GM18870 (cell line): ENCODE results near the gene TMED7.

Experiments
- ATAC-seq: cut with Tn5 transposase; IDR thresholded peaks from one replicate; pipeline ENCODE4 v1.9.1; 2021; ENCODE audit warnings: moderate library complexity; ENCODE audit not compliant: unreplicated experiment

Gene TMED7

GRCh38 chr5:115629903-115630302, 4.1 kb upstream of the TMED7 start:
- no peak for ATAC-seq

DNA sequence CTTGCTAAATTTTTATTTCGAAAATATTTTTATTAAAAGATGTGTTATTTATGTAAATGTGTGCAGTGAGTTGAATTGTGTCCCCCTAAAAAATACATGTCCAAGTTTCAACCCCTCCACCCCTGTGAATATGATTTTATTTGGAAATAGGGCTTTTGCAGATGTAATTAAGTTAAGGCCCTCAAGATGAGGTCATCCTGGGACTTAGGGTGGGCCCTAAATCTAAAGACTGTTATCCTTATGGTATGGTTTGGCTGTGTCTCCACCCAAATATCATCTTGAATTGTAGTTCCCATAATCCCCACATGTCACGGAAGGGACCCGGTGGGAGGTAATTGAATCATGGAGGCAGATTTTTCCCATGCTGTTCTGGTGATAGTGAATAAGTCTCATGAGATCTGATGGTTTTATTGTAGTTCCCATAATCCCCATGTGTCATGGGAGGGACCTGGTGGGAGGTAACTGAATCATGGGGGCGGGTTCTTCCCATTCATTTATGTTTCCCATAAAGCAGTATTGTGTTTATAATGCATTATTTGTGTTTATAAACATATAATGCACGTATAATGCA, 1.5 kb upstream of the TMED7 start:
- ATAC-seq, result no peak

DNA sequence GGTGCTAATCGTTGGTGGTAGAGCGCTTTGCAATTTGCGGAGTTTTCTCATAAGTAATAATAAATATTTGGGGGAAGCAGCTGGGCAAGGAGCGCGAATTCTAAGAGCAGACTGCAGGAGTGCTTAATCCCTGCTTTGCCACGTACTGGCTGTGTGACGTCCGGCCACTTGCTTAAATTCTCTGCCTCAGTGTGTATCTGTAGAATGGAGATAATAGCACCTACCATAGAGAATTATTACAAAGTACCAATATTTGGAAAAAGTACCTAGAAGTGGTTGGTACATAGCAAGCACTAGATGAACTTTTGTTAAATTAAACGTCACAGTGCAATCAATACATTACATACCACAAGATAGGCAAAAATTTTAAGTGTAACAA, 598 bp upstream of the TMED7 start:
- ATAC-seq, result peak; percentile 28

- no peak for ATAC-seq
Measured at GRCh38 chr5:115624994-115625393, 842 bp downstream of the TMED7 start.

GRCh38 chr5:115623658-115624057, 2.2 kb downstream of the TMED7 start:
- ATAC-seq, result no peak

- ATAC-seq, result no peak
Measured at GRCh38 chr5:115621365-115621900, 4.4 kb downstream of the TMED7 start.

- no peak for ATAC-seq
Measured at GRCh38 chr5:115616892-115617291, 8.9 kb downstream of the TMED7 start.

DNA sequence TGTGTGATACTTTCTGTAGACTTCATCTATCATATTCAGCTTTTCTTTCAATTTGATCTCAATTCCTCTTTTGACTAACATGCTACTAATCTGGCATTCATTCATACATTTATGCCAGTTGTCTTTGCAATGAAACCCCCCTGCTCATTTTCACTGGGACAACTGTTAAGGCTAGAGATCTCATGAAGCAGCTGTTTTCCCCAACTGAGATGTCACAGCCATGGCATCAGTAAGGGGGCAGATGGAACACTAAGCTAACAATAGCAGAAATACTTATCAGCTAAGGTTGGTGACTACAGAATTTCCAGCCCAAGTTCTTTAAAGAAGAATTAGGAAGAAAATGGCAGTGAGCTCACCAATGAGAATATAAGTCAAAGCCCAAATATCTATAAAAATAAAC, 9.4 kb downstream of the TMED7 start:
- ATAC-seq, result no peak

- no peak for ATAC-seq
Measured at GRCh38 chr5:115611873-115612272, 14.0 kb downstream of the TMED7 start.

- no peak for ATAC-seq
Measured at GRCh38 chr5:115607935-115608334, 17.9 kb downstream of the TMED7 start.

GRCh38 chr5:115605436-115605835, 20.4 kb downstream of the TMED7 start:
- no peak for ATAC-seq

DNA sequence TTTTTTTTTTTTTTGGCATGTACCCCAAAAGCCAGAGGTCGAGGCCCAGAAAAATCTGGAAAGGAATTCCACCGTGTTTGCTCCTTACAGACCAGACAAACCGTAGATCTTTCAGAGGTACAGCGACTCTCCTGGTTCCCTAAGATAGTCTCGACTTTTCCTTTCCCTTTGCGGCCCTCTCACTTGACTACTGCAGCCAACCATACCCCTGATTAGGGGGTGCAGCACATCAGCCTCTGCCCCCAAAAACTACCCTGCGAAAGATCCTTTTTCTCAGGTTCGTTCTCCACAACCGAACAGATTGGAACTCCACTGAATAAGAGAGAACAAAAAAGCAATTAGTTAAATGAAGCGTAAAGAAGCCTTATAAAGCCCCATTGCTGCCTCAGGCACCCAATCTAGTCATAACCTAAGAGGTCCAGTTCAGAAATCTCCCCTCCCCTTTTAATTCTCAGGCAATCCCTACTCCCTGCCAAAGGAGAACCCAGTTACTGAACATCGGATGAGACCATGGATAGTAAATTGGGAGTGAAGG, 23.2 kb downstream of the TMED7 start:
- no peak for ATAC-seq

DNA sequence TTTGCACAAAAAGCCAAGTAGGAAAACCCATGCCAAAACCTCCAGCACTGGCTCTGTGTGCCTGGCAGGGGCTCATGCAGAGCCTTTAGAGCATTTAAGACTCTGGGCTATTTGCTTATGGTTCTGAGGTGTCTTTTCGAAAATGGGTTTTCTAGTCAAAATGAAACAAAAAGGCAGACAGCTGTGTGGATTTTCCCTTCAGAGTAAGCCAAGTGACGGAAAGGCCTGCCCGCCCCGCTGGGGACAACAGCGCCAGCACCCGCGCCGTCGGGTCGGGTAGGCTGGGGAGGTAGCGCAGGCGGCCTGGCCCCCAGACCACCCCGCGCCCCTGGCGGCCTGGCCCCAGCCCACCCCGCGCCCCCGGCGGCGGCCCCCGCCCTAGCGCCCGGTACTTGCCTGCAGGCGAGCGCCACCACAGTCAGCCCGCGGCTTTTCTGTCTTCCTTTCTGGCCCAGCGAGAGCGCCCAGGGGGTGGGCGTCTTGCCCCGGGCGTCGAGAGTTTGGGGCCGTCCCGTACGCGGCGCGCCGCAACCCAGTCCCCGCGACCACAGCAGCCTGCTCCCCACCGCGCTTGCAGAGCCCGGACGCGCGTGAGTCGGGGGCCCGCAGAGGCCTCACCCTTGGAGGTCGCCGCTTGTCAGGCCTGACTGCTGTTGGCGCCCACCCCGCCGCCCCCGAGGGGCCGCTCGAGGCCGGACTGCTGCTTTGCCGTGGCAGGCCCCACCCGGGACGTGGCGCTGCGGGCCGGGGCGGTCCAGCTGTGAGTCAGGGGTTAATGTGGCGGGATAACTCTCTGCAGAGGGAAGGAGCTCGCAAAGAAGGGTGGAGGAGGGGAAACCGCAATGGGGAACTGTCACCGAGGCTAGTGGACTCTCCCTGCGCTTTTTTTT, 23.9 kb downstream of the TMED7 start, which contains the start of gene TICAM2:
TICAM2 (minus strand) TSS at position 779 of the 890 bp plus-strand sequence. CDS start 21,223 bp downstream, outside the sequence.
- peak; percentile 89 for ATAC-seq

DNA sequence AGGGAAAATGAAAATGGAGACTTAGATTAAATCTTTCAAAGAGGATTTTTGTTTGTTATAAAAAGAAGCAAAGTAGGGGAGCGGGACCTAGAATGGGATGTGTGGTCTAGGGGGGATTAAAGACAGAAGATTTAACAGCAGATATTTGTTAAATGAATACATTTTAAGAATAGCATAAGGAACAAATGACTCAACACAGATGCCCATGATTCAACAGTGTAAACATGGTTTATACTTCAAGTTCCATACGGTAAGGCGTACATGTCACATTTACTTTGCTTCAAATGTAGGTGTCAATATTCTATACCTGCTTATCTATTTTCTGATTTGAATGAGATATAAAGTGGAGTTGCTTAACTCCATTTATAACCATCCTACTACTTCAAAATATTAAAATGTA, 25.1 kb downstream of the TMED7 start:
- no peak for ATAC-seq

DNA sequence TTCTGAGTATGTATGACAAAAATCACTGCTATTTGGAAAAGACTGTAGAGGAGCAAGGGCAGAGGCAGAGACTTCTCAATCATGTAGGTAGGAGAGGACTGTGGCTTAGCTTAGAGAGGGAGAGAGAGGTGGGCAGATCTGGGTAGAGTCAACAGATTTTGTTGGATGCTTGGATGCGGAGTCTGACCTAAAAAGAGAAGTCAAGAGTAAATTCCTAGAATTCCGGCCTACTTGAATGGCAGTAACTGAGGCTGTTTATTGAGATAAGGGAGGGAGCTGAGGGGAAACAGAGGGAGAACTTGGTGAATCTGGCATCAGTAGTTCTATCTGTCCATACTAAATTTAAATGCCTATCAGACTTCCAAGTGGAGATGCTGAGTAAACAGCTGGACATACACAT, 25.9 kb downstream of the TMED7 start:
- no peak for ATAC-seq

- ATAC-seq, result peak; percentile 35
Measured at GRCh38 chr5:115599502-115599901, 26.3 kb downstream of the TMED7 start.

GRCh38 chr5:115594128-115595047, 31.4 kb downstream of the TMED7 start:
- ATAC-seq, result no peak

DNA sequence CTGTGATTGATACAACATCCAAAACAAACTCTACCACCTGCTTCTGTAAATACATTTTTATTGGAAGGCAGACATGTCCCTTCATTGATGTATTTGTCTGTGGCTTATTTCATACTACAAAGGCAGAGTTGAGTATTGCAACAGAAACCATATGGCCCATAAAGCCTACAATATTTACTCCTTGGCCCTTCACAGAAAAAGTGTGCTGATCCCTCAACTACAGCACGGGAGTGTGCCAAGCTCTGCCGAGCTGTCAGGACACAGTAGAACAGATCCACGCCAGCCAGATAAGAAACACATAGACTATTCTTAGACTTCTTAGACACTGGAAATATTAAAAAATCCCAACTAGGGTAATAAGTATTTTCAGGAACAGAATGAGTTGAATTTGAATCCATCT, 36.8 kb downstream of the TMED7 start:
- ATAC-seq, result no peak

GRCh38 chr5:115588640-115589039, 37.2 kb downstream of the TMED7 start:
- ATAC-seq, result no peak

DNA sequence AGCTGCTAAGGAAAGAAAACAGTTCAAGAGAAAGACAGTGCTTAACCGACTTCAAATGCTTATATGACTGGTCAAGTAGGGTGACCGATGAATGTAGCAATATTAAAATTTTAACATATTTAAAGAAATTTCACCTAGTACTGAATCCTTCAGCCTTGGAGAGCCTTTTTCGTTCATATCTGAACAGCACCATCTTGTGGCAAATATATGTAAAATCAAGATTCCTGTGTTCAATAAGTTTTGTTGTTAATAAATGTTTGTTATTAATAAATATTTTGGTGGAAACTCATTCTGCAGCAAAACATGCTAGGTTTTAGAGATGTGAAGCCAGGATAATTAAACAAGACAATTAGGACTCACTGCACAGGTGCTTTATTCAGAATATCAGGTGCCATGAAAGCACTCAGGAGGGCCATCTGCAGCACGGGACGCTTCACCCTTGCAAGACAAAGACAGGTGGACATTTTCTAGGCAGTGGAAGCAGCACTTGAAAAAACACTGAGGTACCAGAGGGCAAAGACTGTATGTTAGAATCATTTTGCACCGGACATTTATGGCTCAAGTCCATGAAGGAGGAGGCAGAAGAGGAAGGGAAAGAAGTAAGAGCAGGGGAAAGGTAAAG, 39.2 kb downstream of the TMED7 start:
- ATAC-seq, result no peak
